MM.1S (cell line): Measurements from ENCODE around the gene SATB2.

Experiments
- DNase-seq: peaks from one replicate; pipeline ENCODE4 v3.0.0-alpha.2; 2015
- H2AFZ ChIP-seq: fragments of 300-600 bp; sonication (generic); 2 replicates; pipeline ENCODE4 v1.6.0; 2016; ENCODE audit warnings: antibody characterized with exemption, low read length
- H3F3A ChIP-seq: fragments of 300-600 bp; sonication (generic); 2 replicates; pipeline ENCODE4 v1.6.1; 2016; ENCODE audit warnings: mild to moderate bottlenecking, antibody characterized with exemption, low read length, moderate library complexity, mixed read lengths; ENCODE audit not compliant: insufficient read depth
- H3K27ac ChIP-seq: fragments of 300-600 bp; sonication (generic); 2 replicates; pipeline ENCODE4 v1.5.1; 2016; ENCODE audit warnings: mild to moderate bottlenecking, low read length
- H3K27me3 ChIP-seq: fragments of 300-600 bp; sonication (generic); replicated peaks from 2 replicates; pipeline ENCODE4 v1.6.0; 2016; ENCODE audit warnings: low read length; ENCODE audit not compliant: insufficient read depth
- H3K36me3 ChIP-seq: fragments of 300-600 bp; sonication (generic); replicated peaks from 2 replicates; pipeline ENCODE4 v1.6.1; 2016; ENCODE audit warnings: mild to moderate bottlenecking, low read length, mixed read lengths; ENCODE audit not compliant: insufficient read depth
- H3K4me1 ChIP-seq: fragments of 300-600 bp; sonication (generic); 2 replicates; pipeline ENCODE4 v1.6.1; 2016; ENCODE audit warnings: low read length, mixed read lengths
- H3K4me2 ChIP-seq: fragments of 300-600 bp; sonication (generic); 2 replicates; pipeline ENCODE4 v1.6.0; 2016; ENCODE audit warnings: low read depth, low read length
- H3K4me3 ChIP-seq: fragments of 300-600 bp; sonication (generic); 2 replicates; pipeline ENCODE4 v1.5.1; 2016; ENCODE audit warnings: low read length, mixed read lengths
- H3K79me2 ChIP-seq: fragments of 300-600 bp; sonication (generic); 2 replicates; pipeline ENCODE4 v1.6.1; 2016; ENCODE audit warnings: mixed run types, low read length, mixed read lengths
- H3K9ac ChIP-seq: fragments of 300-600 bp; sonication (generic); 2 replicates; pipeline ENCODE4 v1.6.1; 2016; ENCODE audit warnings: low read length, mixed read lengths
- H3K9me2 ChIP-seq: fragments of 300-600 bp; sonication (generic); replicated peaks from 2 replicates; pipeline ENCODE4 v1.6.1; 2016; ENCODE audit warnings: mild to moderate bottlenecking, low read length, mixed read lengths; ENCODE audit not compliant: insufficient read depth
- H3K9me3 ChIP-seq: fragments of 300-600 bp; sonication (generic); replicated peaks from 2 replicates; pipeline ENCODE4 v1.6.1; 2016; ENCODE audit warnings: mild to moderate bottlenecking, low read length, mixed read lengths; ENCODE audit not compliant: insufficient read depth
- H4K20me1 ChIP-seq: fragments of 300-600 bp; sonication (generic); 2 replicates; pipeline ENCODE4 v1.6.1; 2016; ENCODE audit warnings: mild to moderate bottlenecking, low read length, moderate library complexity, mixed read lengths; ENCODE audit not compliant: insufficient read depth
- CTCF ChIP-seq: fragments of 300-600 bp; sonication (generic); IDR thresholded peaks from 2 replicates; pipeline ENCODE4 v1.5.1; 2016; ENCODE audit warnings: antibody characterized with exemption, low read length, mixed read lengths
- EZH2 ChIP-seq: fragments of 300-600 bp; sonication (generic); optimal IDR thresholded peaks from 2 replicates; pipeline ENCODE3; 2017; ENCODE audit warnings: low read depth, mild to moderate bottlenecking, antibody characterized with exemption, low read length, mixed read lengths
- EZH2phosphoT487 ChIP-seq: fragments of 300-600 bp; sonication (generic); IDR thresholded peaks from 2 replicates; pipeline ENCODE4 v1.6.1; 2018; ENCODE audit warnings: antibody characterized with exemption, low read length

SATB2 gene

GRCh38 chr2:199499005-199499404 lies 41.3 kb upstream of the SATB2 start:
- Histone ChIP-seq H3K9ac (no peak overlapping the region), H3K4me1 (no peaks in the 10 kb centered on the region), H2AFZ (no peak overlapping the region), H4K20me1 (no peaks in the 10 kb centered on the region), H3K27me3 (no peaks in the 10 kb centered on the region), H3K79me2 (no peaks in the 10 kb centered on the region), H3K9me3 (no peaks in the 10 kb centered on the region), H3K4me3 (no peak overlapping the region), H3K4me2 (no peak overlapping the region), H3K36me3 (no peaks in the 10 kb centered on the region), H3K9me2 (no peaks in the 10 kb centered on the region), H3F3A (no peaks in the 10 kb centered on the region), H3K27ac (no peak overlapping the region)
- TF ChIP-seq EZH2phosphoT487: no peak
- no peak for TF ChIP-seq CTCF
- no peak for TF ChIP-seq EZH2
- no peak for DNase-seq

DNA sequence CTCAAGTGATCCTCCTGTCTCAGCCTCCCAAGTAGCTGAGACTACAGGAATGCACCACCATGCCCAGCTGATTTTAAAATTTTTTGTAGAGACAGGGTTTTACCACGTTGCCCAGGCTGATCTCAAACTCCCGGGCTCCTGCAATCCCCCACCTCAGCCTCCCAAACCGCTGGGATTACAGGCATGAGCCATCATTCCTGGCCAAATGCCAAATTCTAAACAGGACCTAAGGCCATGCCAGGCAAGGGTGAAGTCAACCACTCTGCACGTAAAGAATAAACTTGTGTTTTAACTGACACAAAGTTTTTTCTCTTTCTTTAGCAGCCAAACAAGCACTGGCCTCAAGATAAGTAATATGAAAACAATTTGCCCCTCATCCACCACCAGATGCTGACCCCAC lies 37.4 kb upstream of the SATB2 start:
- Histone ChIP-seq H3F3A (no peaks in the 10 kb centered on the region), H3K9me2 (no peaks in the 10 kb centered on the region), H3K9ac (no peak overlapping the region), H3K27ac (no peak overlapping the region), H3K79me2 (no peaks in the 10 kb centered on the region), H3K9me3 (no peaks in the 10 kb centered on the region), H3K4me3 (no peak overlapping the region), H2AFZ (no peak overlapping the region), H3K27me3 (no peaks in the 10 kb centered on the region), H3K36me3 (no peaks in the 10 kb centered on the region), H3K4me2 (no peak overlapping the region), H3K4me1 (no peaks in the 10 kb centered on the region), H4K20me1 (no peaks in the 10 kb centered on the region)
- TF ChIP-seq EZH2phosphoT487: no peak
- no peak for TF ChIP-seq CTCF
- TF ChIP-seq EZH2: no peak
- no peak for DNase-seq

DNA sequence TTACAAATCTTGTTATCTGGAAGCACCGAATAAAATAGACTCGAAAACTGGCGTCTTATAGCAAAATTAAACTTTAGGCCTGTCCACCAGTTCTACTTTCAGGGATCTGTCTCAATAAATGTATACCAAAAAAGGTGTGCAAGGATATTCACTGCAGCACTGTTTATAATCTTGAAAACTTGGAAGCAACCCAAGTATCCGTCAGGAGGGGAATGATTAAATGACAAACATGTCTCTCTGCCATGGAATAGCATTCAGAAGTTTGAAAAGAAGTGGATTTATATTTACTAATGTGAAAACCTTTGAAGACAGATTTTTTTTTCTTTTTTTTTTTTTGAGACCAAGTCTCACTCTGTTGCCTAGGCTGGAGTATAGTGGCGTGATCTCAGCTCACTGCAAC lies 32.3 kb upstream of the SATB2 start:
- H3K27ac ChIP-seq: no peak overlapping the region
- no peaks in the 10 kb centered on the region for H3K27me3 ChIP-seq
- H3K4me1 ChIP-seq: no peaks in the 10 kb centered on the region
- H3K9ac ChIP-seq: no peak overlapping the region
- no peak overlapping the region for H3K4me2 ChIP-seq
- no peaks in the 10 kb centered on the region for H3K36me3 ChIP-seq
- H3K4me3 ChIP-seq: no peak overlapping the region
- TF ChIP-seq EZH2: no peak
- TF ChIP-seq EZH2phosphoT487: no peak
- TF ChIP-seq CTCF: no peak
- DNase-seq: no peak
- H3K9me2 ChIP-seq: no peaks in the 10 kb centered on the region
- H4K20me1 ChIP-seq: no peaks in the 10 kb centered on the region
- no peak overlapping the region for H2AFZ ChIP-seq
- no peaks in the 10 kb centered on the region for H3K79me2 ChIP-seq
- H3K9me3 ChIP-seq: no peaks in the 10 kb centered on the region
- H3F3A ChIP-seq: no peaks in the 10 kb centered on the region
